ENCODE data around the gene LRAT.

- TF ChIP-seq POLR2A (IDR thresholded peaks at IDR 0.05) = no peak
- no peak for TF ChIP-seq CTCF (IDR thresholded peaks at IDR 0.05)
Measured at GRCh38 chr4:154741131-154741665, 2.6 kb upstream of the LRAT start.

All from heart left ventricle (tissue), 13 donors.